GM12878 (cell line): ENCODE data around the gene CD83. TPM values are rescaled to one million over a fixed set of nuclear protein-coding genes. Genes with fewer than 3 reads are reported as not detected.

ENCODE experiments used
- ATF7 ChIP-seq: fragments of 450-650 bp; IDR thresholded peaks from 2 replicates; pipeline ENCODE4 v1.6.1; 2016; ENCODE audit warnings: low read depth, mild to moderate bottlenecking
- BHLHE40 ChIP-seq, 2 experiments: fragments of 450-650 bp in 1 of 2; IDR thresholded peaks; 2 replicates each; pipeline ENCODE4 v1.6.1; 2011 to 2017; ENCODE audit warnings: low read depth in 2 of 2, borderline replicate concordance in 1 of 2, improper control_type of control experiment in 1 of 2, low read length in 1 of 2, mild to moderate bottlenecking in 1 of 2
- CBFB ChIP-seq: IDR thresholded peaks from 2 replicates; pipeline ENCODE4 v1.6.1; 2016; ENCODE audit warnings: antibody characterized with exemption, low read depth
- ESRRA ChIP-seq: IDR thresholded peaks from 2 replicates; pipeline ENCODE4 v1.6.1; 2012; ENCODE audit warnings: mild to moderate bottlenecking, low read length, improper control_type of control experiment
- EZH2 ChIP-seq: IDR thresholded peaks from 2 replicates; pipeline ENCODE4 v1.6.1; 2012; ENCODE audit warnings: low read depth, mild to moderate bottlenecking, control low read depth, inconsistent platforms, low read length, borderline replicate concordance; ENCODE audit not compliant: control insufficient read depth
- HDGF ChIP-seq: fragments of 450-650 bp; IDR thresholded peaks from 2 replicates; pipeline ENCODE4 v1.6.1; 2016; ENCODE audit warnings: antibody characterized with exemption
- HSF1 ChIP-seq: fragments of 150-350 bp; IDR thresholded peaks from 2 replicates; pipeline ENCODE4 v1.6.1; 2014; ENCODE audit warnings: mild to moderate bottlenecking, low read depth, low read length
- IRF5 ChIP-seq: fragments of 450-650 bp; IDR thresholded peaks from 2 replicates; pipeline ENCODE4 v1.6.1; 2017; ENCODE audit warnings: borderline replicate concordance
- PRDM15 ChIP-seq: fragments of 450-650 bp; formaldehyde crosslinking; IDR thresholded peaks from 2 replicates; pipeline ENCODE4 v1.4.0; 2020; ENCODE audit warnings: mild to moderate bottlenecking, moderate library complexity
- SREBF2 ChIP-seq: IDR thresholded peaks from 2 replicates; pipeline ENCODE4 v1.6.1; 2012; ENCODE audit warnings: mild to moderate bottlenecking, low read length
- SRF ChIP-seq, 2 experiments: IDR thresholded peaks; 2 replicates each; pipeline ENCODE4 v1.6.1; 2011; ENCODE audit warnings: low read depth in 2 of 2, low read length in 2 of 2, mild to moderate bottlenecking in 1 of 2, moderate library complexity in 1 of 2
- TBL1XR1 ChIP-seq: IDR thresholded peaks from 2 replicates; pipeline ENCODE4 v1.6.1; 2012; ENCODE audit warnings: low read depth, low read length, improper control_type of control experiment
- USF1 ChIP-seq: IDR thresholded peaks from 2 replicates; pipeline ENCODE4 v1.6.1; 2011; ENCODE audit warnings: borderline replicate concordance, low read depth, mild to moderate bottlenecking, moderate library complexity, mixed read lengths, low read length; ENCODE audit not compliant: insufficient read depth; ENCODE audit errors: extremely low read length
- WRNIP1 ChIP-seq: IDR thresholded peaks from 2 replicates; pipeline ENCODE4 v1.6.1; 2011; ENCODE audit warnings: low read depth, low read length, improper control_type of control experiment, borderline replicate concordance
- ZNF592 ChIP-seq: fragments of 450-650 bp; IDR thresholded peaks from 2 replicates; pipeline ENCODE4 v1.6.1; 2017; ENCODE audit warnings: mild to moderate bottlenecking, moderate library complexity
- polyA plus RNA-seq, 11 experiments: library from polyadenylated mRNA; depleted of rRNA in 4 of 11; unstranded in 6 of 11; stranded (reverse) in 5 of 11; fragments of >200 nt; fragmentation: Nextera tagmentation in 4 of 11; fragmentation: Illumina TruSeq in 1 of 11; extraction: Ambion mirVana in 4 of 11; extraction: Trizol in 1 of 11; gene quantifications; 1 replicate in 1 of 11; 2 replicates in 10 of 11; pipeline versions ENCODE4 v1.2.1 to v1.2.3, GENCODE V29; 2011 to 2016; ENCODE audit warnings: inconsistent platforms in 2 of 11, missing spikeins in 2 of 11, low read depth in 1 of 11
- total RNA-seq, 4 experiments: library from RNA; depleted of rRNA in 3 of 4; stranded (reverse); fragments of >200 nt in 3 of 4; fragmentation: Illumina TruSeq in 1 of 4; extraction: Trizol in 1 of 4; gene quantifications; 2 replicates each; pipeline versions ENCODE4 v1.2.1 to v1.2.3, GENCODE V29; 2013 to 2021

The CD83 gene
- total and polyA plus RNA-seq, 10 of the 15 experiments (the other 5 are each of a cell fraction or from before 2014, with no cell fraction given) = 76.1 to 174 (median 129) TPM

- TF ChIP-seq PRDM15 (CRISPR knock-in tag) = no peak
- no peak for TF ChIP-seq SREBF2
- TF ChIP-seq ZNF592 = no peak
- TF ChIP-seq USF1 = no peak
- no peak for TF ChIP-seq HSF1
- TF ChIP-seq ATF7 = peak; percentile 77
- TF ChIP-seq ESRRA = no peak
- no peak for TF ChIP-seq HDGF
- TF ChIP-seq SRF (IDR thresholded peaks at IDR 0.05; ENCODE audit: low read depth in 2 of 2, low read length in 2 of 2) = no peak
- no peak for TF ChIP-seq IRF5
- TF ChIP-seq WRNIP1 = no peak
- peak; percentile 94 for TF ChIP-seq TBL1XR1
- TF ChIP-seq EZH2 = no peak
- peak; percentile 66 to 72; a peak in 3 of 4 replicates for TF ChIP-seq BHLHE40 (IDR thresholded peaks at IDR 0.05; ENCODE audit: borderline replicate concordance in 1 of 2, low read depth in 2 of 2, low read length in 1 of 2)
- TF ChIP-seq CBFB = peak; percentile 84
Observed at GRCh38 chr6:14110001-14110818, 7.4 kb upstream of the CD83 start (continued).
